GM21737 (cell line): ENCODE results near the gene SYNGAP1.
"Not testable (repeated sequence)": the region's sequence is repeated elsewhere in the genome, so short reads cannot be mapped to it uniquely, and the experiment has no call there.

Source experiments
- ATAC-seq: cut with Tn5 transposase; IDR thresholded peaks from one replicate; pipeline ENCODE4 v1.9.1; 2021; ENCODE audit warnings: mild to moderate bottlenecking, moderate library complexity; ENCODE audit not compliant: unreplicated experiment

The SYNGAP1 gene

DNA sequence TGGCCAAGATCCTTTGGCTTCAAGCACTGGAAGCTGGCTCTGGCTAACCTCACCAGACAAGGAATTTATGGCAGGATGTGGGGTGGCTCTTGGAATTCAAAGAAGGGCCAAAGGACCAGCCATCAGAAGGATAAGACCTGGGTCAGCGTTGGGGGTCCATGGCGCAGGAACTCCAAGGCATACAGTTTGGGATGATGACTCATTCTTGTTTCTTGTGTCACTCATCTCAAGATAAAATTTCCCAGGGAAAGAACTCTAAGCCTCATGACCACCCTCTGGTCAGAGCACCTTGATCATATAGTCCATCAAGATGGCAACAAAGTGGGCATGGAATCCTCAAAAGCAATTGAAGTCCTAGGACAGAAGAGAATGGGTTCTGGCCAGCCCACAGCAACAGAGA is 39.4 kb downstream of the SYNGAP1 start:
- ATAC-seq = no peak

DNA sequence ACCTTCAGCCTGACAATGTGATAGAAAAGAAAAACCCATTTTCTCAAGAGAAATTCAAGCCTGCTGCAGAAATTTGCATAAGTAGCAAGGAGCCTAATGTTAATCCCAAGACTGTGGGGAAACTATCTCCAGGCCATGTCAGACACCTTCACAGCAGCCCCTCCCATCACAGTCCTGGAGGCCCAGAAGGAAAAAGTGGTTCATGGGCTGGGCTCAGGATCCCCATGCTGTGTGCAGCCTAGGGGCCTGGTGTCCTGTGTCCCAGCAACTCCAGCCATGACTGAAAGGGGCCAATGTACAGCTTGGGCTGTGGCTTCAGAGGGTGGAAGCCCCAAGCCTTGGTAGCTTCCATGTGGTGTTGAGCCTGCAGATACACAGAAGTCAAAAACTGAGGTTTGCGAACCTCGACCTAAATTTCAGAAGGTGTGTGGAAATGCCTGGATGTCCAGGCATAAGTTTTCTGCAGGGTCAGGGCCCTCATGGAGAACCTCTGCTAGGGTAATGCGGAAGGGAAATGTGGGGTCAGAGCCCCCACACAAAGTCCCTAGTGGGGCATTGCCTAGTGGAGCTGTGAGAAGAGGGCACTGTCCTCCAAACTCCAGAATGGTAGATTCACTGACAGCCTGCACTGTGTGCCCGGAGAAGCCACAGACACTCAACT is 46.3 kb downstream of the SYNGAP1 start:
- ATAC-seq = no peak

DNA sequence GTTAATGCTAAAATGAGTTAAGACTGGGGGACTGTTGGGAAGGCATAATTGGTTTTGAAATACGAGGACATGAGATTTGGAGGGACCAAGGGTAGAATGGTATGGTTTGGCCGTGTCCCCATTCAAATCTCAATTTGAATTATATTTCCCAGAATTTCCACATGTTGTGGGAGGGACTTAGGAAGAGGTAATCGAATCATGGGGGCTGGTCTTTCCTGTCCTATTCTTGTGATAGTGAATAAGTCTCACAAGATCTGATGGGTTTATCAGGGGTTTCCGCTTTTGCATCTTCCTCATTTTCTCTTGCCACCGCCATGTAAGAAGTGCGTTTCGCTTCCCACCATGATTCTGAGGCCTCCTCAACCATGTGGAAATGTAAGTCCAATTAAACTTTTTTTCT is 47.2 kb downstream of the SYNGAP1 start:
- no peak for ATAC-seq

DNA sequence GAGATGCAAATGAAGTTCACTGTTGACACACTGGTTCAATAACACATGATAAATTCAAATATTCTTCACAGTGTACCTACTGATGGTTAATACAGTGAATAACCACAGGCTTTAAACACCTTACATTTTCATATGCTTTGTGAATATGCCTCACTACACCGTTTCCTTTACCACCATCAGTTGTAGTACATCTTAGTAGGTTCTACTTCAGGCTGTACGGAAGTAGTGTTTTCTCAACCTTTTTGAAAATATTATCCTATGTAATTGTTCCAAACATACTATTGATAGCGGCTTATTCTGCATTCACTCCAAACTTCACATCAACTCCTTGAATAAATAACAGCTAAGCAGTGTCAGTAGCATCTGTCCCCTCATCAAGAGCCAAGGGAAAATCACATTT is 49.8 kb downstream of the SYNGAP1 start:
- no peak for ATAC-seq

DNA sequence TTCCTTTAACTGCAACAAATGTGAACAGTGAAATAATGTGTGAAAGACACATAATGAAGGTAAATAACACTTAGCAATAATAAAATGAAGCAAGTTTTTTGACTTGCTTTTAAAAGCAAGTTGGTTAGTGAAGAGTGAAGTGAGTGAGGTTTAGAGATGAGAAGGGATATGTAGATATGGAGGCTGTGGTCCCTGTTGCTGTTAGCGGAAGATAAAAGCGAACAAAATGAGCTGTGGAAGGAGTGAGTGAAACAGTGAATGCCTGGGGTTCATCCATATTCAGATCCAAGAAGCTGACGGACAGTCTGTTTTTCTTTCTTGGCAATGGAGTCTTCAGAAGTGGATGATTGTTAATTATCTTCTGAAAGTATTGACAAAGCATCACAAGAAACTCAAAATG is 58.0 kb downstream of the SYNGAP1 start:
- no peak for ATAC-seq

DNA sequence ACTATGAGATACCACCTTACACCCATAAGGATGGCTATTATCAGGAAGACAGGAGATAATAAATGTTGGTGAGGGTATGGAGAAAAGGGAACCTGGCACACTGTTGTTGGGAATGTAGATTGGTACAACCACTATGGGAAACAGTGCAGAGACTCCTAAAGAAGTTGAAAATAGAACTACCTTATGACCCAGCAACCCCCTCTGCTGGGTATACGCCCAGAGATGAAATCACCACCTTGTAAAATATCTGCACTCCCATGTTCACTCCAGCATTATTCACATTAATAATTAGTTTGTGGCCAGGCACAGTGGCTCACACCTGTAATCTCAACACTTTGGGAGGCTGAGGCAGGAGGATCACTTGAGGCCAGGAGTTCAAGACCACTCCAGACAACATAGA is 61.3 kb downstream of the SYNGAP1 start:
- no peak for ATAC-seq

DNA sequence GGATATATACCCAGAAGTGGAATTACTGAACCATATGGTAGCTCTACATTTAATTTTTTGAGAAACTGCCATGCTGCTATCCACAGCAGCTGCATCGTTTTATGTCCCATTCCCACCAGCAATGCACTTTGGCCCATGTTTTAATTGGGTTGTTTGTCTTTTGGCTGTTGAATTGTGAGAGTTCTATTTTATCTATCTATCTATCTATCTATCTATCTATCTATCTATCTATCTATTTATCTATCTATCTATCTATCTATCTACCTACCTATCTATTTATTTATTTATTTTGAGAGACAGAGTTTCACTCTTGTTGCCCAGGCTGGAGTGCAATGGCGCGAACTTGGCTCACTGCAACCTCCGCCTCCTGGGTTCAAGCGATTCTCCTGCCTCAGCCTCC is 62.8 kb downstream of the SYNGAP1 start:
- ATAC-seq = not testable (repeated sequence)

DNA sequence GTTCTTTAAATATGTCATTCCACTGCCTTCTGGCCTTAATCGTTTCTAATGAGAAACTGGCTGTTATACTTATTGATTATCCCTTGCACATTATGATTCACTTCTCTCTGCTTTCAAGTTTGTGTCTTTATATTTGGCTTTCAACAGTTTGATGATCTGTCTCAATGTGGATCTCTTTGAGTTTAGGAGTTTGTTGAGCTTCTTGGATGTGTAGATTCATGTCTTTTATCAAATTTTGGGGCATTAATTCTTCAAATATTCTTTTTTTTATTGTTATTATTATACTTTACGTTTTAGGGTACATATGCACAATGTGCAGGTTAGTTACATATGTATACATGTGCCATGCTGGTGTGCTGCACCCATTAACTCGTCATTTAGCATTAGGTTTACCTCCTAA is 63.8 kb downstream of the SYNGAP1 start:
- ATAC-seq = no peak

DNA sequence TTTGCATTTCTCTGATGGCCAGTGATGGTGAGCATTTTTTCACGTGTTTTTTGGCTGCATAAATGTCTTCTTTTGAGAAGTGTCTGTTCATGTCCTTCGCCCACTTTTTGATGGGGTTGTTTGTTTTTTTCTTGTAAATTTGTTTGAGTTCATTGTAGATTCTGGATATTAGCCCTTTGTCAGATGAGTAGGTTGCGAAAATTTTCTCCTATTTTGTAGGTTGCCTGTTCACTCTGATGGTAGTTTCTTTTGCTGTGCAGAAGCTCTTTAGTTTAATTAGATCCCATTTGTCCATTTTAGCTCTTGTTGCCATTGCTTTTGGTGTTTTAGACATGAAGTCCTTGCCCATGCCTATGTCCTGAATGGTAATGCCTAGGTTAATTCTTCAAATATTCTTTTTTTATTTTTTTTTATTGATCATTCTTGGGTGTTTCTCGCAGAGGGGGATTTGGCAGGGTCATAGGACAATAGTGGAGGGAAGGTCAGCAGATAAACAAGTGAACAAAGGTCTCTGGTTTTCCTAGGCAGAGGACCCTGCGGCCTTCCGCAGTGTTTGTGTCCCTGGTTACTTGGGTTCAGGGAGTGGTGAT is 64.9 kb downstream of the SYNGAP1 start:
- not testable (repeated sequence) for ATAC-seq

DNA sequence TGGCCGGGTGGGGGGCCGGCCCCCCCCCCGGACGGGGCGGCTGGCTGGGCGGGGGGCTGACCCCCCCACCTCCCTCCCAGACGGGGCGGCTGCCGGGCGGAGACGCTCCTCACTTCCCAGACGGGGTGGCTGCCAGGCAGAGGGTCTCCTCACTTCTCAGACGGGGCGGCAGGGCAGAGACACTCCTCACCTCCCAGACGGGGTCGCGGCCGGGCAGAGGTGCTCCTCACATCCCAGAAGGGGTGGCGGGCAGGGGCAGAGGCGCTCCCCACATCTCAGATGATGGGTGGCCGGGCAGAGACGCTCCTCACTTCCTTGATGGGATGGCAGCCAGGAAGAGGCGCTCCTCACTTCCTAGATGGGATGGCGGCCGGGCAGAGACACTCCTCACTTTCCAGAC is 65.8 kb downstream of the SYNGAP1 start:
- ATAC-seq = not testable (repeated sequence)

DNA sequence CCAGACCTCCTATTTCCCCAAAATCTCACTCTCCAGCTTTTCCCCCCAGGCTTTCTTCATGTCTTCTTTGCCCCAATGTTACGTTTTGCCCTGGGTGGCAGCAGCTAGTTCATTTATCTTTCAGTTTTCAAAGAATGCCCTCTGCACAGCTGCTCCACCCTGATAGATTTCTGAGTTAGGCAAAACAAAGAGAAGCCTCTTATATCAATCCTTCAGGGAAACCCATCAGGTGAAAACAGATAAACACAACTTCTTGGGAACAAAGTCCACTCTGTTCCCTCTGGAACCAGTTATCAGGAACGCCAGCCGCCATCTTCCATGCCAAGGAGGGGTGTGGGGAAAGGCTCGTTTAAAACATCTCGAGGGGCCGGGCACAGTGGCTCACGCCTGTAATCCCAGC is 68.5 kb downstream of the SYNGAP1 start:
- no peak for ATAC-seq

DNA sequence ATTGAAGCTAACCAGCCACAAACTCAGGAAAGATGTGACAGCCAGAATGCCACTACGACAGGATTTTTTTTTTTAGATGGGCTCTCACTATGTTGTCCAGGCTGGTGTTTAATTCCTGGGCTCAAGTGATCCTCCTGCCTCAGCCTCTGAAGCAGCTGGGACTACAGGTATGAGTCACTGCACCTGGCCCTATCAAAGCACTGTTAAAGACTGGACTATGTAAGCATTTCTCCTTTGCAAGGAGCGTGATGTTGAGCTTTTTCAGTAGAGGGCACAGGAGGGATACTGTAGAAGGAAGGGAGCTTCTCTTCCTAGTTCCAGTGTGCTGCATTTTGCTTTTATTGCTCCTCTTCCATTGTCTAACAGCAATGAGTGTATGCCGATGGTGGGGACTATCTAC is 70.3 kb downstream of the SYNGAP1 start:
- ATAC-seq = no peak

DNA sequence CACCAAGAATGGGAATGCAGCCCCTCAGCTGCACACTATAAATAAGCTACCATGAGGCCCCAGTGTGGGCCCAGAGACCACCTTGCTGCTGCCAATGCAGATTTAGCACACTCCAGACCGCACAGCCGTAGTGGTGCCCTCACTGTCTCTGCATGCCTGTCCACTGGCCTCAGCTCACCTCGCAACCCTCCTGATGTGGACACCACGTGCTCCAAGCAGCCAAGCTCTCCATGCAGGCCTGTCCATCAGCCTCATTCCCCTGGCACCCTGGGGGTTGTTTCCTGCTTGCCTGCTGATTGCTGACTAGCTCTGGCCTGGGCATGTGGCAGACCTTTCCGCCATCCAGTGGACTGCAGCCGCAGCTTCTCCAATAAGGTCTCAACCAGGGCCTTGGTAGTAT is 70.8 kb downstream of the SYNGAP1 start:
- ATAC-seq = no peak

DNA sequence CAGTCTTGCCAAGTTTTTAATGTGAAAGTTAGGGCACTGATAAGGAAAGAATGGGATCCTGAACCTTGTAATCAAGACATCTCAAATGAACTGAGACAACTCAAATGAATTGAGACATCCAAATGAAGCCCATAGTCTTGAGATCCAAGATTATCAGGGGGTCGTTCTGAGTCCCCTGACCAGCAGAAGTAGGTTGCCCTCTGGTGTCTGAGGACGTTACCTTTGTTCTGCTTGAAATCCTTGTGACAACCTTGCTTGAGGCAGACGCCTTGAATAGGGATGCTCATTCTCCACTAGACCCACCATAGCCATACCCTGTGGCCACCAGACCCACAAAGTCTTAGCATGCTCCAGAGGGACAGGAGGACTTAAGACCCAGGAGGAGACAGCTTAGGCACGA is 72.2 kb downstream of the SYNGAP1 start:
- ATAC-seq = no peak

DNA sequence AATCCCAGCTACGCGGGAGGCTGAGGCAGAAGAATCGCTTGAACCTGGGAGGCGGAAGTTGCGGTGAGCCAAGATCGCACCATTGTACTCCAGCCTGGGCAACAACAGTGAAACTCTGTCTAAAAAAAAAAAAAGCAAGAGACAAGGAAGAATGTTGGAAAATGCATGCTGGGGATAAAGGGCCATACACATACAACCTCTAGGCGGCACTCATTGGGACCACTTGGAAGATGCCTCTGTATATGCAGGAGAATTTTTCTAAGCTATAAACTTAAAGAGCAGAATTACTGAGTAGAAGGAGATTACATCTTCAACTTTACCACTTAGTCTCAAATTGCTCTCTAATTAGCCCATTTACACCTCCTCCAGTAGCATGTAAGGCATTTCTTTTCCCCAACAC is 77.3 kb downstream of the SYNGAP1 start:
- ATAC-seq = no peak

DNA sequence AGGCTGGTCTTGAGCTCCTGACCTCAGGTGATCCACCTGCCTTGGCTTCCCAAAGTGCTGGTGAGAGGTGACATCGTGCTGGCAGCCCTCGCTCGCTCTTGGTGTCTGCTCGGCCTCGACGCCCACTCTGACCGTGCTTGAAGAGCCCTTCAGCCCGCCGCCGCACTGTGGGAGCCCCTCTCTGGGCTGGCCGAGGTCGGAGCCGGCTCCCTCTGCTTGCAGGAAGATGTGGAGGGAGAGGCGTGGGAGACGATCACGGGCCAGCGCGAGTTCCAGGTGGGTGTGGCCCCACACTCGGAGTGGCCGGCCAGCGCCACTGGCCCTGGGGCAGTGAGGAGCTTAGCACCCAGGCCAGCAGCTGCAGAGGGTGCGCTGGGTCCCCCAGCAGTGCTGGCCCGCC is 82.6 kb downstream of the SYNGAP1 start:
- ATAC-seq = no peak

DNA sequence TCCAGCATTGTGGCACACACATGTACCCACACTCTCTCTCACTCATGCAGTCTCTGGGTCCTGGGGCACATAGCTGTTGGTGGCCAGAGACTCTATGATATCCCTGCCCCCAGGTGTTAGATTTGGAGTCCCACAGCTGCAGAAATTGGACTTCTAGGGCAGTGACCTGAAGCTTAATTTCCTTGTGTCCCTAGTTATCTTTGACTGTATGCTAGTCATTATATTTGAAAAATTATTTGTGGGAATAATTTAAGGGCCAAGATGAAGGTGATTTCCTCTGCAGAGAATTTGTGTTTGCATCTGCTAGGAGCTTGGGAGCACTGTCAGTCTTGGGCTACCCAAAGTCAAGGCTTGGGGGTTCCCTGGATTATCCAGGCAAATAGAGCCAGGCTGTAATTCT is 84.6 kb downstream of the SYNGAP1 start:
- no peak for ATAC-seq
